Measurements from ENCODE around the gene TIFAB.

TIFAB gene

DNA sequence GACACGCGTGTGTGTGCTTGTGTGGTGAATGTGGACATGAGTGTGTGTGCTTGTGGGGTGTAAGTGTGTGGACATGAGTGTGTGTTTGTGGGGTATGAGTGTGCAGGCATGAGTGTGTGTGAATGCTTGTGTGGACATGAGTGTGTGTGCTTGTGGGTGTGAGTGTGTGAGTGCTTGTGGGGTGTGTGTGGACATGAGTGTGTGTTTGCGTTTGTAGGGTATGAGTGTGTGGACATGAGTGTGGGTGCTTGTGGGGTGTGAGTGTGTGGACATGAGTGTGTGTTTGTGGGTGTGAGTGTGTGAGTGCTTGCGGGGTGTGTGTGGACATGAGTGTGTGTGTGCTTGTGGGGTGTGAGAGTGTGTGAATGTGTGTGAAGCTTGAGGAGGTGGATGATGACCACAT lies 29.8 kb upstream of the TIFAB start:
- DNase-seq (ENCODE audit: low read depth): no peak

GRCh38 chr5:135481387-135481786 lies 29.2 kb upstream of the TIFAB start:
- DNase-seq (ENCODE audit: low read depth): no peak

DNA sequence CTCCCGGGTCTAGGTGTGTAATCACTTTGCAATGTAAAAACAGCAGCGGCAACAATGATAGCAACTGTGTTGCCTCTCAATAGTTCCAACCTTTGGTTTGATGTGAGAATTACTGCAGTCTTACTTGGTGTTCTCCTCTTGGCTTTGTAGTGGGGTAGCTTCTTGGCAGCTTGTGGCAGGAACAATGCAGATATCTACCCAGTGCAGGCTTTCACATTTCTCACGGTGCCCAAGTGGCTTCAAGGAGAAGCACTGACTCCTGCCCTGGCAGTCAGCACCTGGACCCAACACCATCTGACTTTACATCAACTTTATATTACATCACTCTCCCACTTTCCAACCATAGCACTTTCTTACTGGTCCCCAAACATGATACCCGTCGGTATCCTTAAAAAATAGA lies 28.4 kb upstream of the TIFAB start:
- DNase-seq (ENCODE audit: low read depth): no peak

GRCh38 chr5:135478938-135479337 lies 26.8 kb upstream of the TIFAB start:
- no peak for DNase-seq (ENCODE audit: low read depth)

GRCh38 chr5:135477613-135478066 lies 25.5 kb upstream of the TIFAB start:
- DNase-seq (ENCODE audit: low read depth): no peak

GRCh38 chr5:135476615-135477581 lies 24.7 kb upstream of the TIFAB start:
- no peak for DNase-seq (ENCODE audit: low read depth)

DNA sequence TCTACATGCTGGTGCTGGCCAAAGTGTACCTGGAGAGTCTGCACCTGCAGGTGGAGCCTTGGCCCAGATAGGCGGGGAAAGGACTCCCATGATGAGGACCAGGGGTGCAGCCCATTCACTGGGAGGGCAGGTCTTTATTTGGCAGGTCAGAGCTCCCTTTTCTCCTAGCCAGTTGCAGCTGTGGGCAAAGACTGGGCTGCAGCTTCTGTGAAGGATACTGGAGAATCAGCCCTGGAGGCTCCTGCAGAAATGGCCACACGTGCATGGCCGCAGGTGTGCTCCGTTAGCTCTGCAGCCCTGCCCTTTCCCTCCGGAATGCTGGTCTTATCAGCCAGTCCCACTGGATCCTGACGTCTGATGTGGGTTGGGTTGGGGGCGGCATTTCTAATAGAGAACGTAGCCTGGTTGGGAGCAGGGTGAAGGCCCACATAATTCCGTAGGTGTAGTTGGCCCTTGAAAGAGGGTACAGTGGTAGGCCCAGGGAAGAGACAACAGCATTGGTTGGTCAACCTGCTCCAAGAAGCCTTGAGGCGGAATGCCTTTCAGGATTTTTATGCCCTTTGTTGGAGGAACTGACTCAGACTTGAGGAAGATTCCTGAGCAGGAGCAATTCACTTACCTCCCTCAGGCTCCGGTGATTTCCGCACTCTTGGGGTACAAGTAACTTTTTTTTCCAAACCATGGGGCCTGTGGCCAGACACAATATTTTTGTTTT lies 22.0 kb upstream of the TIFAB start:
- no peak for DNase-seq (ENCODE audit: low read depth)

GRCh38 chr5:135472141-135472540 lies 20.0 kb upstream of the TIFAB start:
- no peak for DNase-seq (ENCODE audit: low read depth)

- DNase-seq (ENCODE audit: low read depth): no peak
Measured at GRCh38 chr5:135471726-135472125, 19.6 kb upstream of the TIFAB start.

DNA sequence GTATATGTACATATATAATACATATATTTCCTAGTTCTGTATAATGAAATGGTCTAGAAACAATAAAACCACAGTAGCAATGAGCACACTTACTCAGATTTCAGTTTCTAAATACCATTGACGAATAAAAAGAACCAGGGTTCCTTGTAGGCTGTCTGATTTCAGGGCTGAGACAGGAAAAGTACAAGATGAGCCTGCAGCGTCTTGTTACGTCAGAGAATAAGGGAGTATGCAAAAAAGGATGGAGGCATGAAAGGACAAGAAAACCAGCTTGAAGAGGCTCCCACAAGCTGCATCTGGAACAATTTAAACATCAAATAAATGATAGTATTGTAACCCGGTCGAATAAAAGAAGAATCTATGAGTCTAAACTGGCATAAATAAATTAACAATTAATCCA lies 17.8 kb upstream of the TIFAB start:
- no peak for DNase-seq (ENCODE audit: low read depth)

- DNase-seq (ENCODE audit: low read depth): no peak
Measured at GRCh38 chr5:135468541-135468940, 16.4 kb upstream of the TIFAB start.

DNA sequence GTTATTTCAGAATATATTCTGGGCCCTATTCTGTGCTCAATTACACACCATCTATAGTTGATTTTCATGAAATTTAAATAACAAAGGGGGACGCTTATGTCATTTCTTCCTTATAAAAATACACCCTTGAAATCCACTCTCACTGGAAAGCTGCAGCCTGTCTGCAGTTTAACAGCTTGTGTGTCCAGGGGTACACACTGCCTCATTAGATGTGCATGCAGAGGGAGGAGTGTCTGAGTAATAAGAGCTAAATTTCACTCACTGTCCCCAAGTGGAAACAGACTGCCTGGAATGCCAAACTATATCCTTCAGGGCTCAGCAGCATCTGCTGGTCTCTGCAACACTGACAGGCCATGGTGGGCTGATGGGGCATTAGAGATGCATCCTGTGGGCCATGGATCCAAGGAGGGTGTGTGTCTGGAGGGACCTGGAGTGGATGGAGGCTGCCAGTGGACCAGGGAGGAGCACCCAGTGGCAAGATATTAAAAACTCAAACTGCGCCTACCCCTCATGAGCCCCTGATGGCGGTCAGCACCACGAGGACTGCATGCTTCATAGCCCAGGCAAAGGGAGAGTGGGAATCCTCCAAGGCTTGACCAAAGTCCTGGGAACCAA lies 15.8 kb upstream of the TIFAB start:
- DNase-seq (ENCODE audit: low read depth): no peak

DNA sequence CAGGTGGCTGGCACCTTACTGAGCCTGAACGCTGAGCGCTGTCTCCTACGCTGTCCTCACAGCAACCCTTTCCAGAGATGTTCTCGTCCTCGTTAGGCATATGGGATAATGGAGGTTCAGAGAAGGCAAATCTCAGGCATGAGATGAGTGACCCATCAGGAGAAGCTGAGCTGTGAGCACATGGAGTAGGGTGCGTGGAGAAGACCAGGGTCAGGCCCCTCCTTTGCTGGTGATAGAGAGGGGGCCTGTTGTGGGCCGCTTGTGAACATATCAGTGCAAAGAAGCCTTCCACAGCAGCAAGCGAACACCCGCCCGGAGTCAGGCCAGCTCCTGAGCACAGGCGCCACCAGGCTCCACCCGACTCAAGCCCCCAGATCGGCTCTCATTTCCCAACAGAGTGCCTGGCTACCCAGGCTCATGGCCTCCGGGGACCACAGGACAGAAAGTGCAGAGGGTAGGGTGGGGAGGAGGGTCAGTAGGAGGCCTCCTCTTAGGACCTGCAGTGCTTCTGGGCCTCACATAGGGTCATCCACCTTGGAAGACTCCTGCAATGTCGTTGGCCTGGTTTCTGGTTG lies 15.0 kb upstream of the TIFAB start:
- DNase-seq (ENCODE audit: low read depth): no peak

DNA sequence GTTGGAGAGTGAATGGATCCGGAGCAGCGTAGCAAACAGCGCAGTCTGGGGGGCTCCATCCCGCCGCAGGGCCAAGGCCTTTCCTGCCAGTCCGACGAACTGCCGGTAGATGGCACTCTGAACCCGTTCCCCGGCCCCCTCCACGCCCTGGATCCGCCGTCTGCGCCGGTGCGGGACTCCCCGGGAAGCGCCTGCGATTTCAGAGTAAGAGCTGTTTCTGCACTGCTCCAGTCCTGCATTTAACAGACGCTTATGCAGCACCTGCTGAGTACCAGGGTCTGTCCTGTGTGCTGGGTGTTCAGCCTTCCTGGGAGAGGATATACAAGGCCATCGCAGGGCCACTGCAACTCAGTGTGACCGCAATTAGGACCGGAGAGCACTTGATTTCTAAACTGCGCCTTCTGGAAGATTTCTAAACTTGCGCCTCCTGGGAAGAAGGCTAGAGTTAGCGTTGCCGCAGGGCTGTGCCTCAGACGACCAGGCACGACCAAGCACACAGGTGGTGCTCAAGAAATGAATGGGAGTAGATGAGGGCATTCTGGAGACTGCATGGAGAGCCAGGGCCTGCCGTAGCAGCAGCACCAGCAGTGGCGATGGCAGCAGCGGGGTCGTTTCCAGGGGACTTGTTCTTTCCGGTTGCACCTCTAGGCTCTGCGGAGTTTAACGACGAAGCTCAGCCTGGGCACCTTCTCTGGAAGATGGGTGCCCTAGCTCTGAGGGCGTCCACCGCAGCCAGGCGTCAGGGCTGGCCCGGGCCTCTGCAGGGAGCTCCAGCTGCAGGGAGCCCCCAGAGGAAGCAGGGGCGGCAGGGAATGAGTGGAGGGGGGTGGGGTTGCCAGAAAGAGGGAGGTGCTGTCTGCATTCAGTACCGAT lies 14.3 kb upstream of the TIFAB start:
- peak; percentile 39 for DNase-seq (ENCODE audit: low read depth)

DNA sequence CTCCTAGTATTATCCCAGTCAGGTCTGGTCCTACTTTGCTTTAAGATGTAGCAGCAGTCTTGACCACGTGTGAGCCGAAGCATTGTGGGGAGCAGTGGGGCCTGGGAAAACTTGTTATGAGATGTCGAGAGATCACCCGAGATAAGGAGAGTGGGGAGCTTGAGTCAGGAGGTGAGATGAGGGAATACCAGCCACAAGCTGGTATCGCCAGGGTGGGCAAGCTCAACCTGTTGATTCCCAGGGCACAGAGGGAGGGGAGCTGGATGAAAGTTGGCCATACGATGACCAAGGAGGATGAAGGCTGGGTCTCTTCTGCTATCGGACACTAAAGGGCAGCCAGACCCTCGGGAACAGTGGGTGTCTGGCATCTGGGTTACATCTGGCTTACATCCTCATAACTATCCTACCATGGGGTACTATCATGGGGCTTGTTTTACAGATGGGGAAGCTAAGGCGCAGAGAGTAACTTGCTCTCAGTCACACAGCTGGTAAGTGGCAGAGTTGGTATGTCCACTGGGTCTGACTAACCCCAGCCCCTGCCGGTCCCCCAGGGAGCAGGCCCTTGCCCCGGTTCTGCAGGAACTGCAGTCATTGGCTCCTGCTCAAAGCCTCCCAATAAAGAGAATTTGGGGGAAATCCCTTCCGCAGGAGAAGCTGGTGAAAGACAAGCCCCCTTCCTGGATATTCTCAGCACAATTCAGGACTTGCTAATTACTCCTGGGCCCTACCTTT lies 13.4 kb upstream of the TIFAB start:
- no peak for DNase-seq (ENCODE audit: low read depth)

DNA sequence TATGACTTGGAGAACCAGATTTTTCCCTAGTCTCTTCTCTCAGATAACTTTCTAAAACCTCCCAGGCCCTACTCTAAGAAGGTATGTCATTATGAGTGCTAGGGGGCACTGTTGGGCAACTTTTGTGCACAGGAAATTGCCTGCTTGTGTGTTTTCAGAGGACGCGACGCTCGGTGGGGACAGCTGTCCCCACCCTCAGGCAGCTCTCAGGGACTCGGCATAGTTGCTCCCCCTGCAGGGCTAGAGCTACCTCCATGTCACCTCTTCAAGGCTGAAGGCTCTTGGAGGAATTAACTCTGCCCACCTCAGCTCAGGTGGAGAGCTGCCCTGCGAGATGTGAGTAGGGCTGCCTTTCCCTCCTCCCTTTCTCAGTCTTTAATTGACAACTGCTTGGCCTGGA lies 10.2 kb upstream of the TIFAB start:
- DNase-seq (ENCODE audit: low read depth): no peak

DNA sequence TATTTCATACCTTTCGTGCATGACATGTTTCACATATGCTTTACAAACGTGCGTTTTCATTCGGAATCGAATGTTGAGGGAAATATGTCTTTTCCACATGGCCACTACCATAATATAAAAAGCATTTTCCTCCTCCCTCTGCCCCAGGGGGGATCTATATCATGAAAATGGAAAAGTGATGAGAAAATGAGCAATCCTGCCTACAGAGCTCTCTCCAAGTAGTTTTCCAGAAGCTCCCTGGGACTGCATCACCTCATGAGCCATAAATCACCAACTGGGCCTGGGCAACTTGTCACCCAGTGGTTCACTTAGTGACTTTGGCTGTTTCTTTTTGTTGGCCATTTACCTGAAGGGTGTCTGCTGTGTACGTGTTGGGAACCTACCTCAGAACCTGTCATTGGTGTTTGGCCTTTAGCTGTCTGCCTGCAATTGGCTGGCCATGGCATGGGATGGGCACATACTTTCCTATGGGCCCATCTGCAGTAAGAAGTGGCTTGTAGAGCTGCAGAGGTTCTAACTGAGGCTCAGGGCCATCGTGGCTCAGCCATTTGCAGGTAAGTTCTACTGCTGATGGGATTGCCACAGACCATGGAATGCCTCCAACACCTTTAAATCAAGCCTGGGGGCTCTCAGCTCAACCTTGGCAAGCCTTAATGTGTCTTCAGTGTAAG lies 9.5 kb upstream of the TIFAB start:
- no peak for DNase-seq (ENCODE audit: low read depth)

DNA sequence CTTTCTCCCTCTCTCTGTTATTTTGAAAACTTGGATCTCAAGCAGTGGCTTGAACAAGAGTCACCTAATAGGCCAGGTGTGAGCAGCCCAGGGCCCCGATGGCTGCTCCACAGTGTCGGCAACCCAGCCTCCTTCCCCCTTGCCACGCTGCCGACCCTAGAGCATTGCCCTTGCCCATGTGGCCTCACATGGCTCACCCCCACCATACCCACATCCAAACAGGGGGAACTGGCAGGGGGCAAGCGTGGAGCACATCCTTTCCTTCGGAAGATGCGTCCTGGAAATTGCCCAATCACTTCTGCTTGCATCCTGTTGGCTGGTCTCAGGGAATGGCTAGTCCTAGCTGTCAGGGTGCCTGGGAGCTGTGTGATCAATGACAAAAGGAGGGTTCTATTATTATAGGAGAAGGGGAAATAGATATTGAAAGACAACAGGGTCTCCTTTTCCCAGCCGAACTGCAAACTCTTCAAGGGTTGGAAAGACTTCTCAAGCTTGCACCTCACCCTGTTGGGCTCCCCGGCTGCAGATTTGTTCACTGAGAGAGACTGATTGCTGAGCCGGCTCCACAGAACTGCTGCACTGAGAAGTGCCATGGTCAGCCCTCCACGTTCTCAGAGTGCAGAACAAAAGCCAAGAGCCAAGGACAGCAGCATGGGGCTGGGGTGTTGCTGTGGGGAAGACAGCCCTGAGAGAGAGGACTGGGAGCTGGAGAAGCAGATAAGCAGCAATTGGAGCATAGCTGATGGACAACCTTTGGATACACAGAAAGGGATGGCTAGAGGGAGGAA lies 8.3 kb upstream of the TIFAB start:
- no peak for DNase-seq (ENCODE audit: low read depth)

GRCh38 chr5:135458921-135459331 lies 6.8 kb upstream of the TIFAB start:
- DNase-seq (ENCODE audit: low read depth): no peak

Measured in activated gamma-delta T cell treated with anti-CD3 and anti-CD28 coated beads, Interleukin-2, amount 50 U/mL, for 16 hours (primary cell).